GM10847 (cell line): Measurements from ENCODE around the gene EFNA3.

ENCODE experiments used
- POLR2A ChIP-seq: IDR thresholded peaks from 2 replicates; pipeline ENCODE4 v1.6.1; 2011; ENCODE audit not compliant: insufficient read length; ENCODE audit errors: extremely low read depth

The EFNA3 gene

DNA sequence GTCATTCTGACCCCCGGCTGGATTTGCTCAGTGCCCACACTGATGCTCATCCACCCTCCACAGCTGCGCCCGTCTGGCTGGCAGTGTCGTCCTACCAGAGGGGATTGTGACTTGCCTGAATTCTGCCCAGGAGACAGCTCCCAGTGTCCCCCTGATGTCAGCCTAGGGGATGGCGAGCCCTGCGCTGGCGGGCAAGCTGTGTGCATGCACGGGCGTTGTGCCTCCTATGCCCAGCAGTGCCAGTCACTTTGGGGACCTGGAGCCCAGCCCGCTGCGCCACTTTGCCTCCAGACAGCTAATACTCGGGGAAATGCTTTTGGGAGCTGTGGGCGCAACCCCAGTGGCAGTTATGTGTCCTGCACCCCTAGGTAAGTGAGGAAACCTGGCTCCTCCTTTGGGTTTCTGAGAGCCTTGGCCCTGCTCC is 20.8 kb upstream of the EFNA3 start:
- no peak for TF ChIP-seq POLR2A

DNA sequence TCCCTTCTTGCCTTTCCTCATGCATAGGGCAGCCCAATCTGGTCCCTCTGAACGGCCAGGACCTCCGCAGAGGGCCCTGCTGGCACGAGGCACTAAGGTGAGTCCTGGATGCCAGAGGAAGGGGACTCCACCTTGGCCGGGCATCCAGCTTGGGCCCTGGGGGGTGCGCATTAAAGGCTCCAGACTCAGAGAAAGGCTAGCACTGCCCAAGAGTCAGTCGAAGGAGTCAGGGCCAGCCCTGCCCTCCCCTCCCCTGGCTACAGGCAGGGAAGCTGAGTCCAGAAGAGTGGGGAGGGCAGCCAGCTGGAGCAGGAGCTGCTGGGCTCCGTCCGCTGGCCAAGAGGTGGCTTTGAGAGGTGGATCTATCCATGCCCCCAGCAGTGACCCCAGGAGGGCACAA is 17.9 kb upstream of the EFNA3 start:
- TF ChIP-seq POLR2A = no peak

DNA sequence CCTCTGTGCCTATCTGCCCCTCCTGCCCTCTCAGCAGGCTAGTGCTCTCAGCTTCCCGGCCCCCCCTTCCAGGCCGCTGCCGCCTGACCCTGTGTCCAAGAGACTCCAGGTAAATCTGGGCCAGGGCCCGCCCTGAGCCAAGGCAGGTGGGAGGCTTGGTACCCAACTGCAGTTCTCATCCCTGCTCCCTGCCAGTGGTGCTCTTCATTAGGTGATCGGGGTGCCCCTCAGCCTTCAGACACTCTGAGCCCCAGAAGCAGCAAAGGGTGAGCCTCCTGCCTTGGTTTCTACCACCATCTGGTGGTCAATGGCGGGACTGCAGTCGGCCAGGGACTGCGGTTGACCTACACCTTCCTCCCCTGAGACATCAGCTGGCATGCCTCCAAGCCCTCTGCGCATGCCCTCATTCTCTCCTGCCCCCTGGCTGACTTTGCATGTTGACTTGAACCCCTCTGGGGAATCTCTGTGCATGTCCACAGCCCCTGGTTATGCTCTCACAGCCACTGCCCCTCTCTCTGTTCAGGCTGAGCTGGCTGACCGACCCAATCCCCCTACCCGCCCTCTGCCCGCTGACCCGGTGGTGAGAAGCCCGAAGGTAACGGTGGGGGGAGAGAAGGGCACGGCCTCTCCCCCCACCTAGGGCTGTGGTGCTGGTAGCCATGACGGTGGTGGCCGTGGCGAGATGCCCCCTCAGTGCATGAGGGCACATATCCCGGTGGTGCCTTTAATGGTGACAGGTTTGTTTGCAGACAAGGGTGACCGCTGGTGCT is 17.1 kb upstream of the EFNA3 start:
- TF ChIP-seq POLR2A = no peak

DNA sequence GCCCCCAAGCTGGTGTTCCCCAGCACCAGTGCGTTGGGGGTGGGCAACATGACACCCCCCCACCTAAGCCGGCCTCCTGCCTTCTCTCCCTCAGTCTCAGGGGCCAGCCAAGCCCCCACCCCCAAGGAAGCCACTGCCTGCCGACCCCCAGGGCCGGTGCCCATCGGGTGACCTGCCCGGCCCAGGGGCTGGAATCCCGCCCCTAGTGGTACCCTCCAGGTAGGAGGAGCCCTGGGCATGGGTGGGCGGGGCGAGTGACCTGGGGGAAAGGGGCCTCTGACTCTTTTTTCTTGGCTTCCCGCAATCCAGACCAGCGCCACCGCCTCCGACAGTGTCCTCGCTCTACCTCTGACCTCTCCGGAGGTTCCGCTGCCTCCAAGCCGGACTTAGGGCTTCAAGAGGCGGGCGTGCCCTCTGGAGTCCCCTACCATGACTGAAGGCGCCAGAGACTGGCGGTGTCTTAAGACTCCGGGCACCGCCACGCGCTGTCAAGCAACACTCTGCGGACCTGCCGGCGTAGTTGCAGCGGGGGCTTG is 16.4 kb upstream of the EFNA3 start:
- TF ChIP-seq POLR2A = no peak

DNA sequence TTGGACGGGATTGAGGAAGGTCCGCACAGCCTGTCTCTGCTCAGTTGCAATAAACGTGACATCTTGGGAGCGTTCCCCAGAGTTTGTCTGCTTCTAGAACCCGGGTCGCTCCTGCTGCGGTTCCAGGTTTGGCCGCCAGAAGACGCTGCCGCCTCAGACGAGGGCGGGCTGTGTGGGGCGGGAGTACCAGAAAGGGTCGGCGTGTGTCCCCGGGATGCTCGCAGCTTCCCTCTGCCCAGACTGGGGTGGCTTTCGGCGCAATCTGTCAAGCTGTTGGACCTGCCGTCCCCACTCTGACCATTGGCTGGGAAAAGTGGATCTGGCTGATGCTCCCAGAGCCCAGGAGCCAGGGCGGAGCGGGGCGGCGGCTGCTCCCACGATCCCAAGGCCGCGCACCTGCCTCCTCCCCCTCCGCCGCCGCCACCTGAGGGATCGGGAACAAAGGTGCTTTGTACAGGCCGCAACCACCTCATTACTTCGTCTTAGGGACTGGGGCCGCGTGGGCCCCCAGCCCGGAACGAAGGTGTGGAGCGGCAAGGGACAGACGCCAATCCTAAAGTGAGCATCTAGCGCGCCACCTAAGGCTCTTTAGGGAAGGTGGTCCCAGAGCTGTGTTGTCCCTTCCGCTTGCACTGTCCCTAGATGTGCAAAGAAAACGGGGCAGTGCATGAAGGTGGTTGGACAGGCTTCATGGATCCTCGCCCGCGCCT is 15.8 kb upstream of the EFNA3 start:
- no peak for TF ChIP-seq POLR2A

DNA sequence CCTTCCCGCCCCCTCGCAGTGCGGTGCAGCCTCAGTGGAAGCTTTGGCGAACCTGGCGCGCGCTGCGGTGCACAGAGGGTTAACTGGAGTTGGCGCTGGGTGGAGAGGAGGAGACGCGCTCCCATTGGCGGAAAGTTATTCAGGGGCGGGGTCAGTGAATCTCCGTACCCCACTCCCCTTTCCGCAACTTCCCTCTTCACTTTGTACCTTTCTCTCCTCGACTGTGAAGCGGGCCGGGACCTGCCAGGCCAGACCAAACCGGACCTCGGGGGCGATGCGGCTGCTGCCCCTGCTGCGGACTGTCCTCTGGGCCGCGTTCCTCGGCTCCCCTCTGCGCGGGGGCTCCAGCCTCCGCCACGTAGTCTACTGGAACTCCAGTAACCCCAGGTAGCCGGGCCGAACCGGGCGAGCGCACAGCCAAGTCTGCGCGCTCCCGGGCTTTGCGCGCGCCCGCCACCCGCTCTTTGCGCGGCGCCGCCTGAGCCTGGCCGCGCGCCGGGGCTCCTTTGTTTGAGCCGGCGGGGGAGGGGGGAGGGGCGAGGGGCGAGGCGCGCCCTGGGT is 15.0 kb upstream of the EFNA3 start, which contains the start of gene EFNA4:
EFNA4 (plus strand) TSS at position 191 of the 561 bp plus-strand sequence; CDS start at position 275, 84 bp downstream.
- peak; percentile 62 for TF ChIP-seq POLR2A

DNA sequence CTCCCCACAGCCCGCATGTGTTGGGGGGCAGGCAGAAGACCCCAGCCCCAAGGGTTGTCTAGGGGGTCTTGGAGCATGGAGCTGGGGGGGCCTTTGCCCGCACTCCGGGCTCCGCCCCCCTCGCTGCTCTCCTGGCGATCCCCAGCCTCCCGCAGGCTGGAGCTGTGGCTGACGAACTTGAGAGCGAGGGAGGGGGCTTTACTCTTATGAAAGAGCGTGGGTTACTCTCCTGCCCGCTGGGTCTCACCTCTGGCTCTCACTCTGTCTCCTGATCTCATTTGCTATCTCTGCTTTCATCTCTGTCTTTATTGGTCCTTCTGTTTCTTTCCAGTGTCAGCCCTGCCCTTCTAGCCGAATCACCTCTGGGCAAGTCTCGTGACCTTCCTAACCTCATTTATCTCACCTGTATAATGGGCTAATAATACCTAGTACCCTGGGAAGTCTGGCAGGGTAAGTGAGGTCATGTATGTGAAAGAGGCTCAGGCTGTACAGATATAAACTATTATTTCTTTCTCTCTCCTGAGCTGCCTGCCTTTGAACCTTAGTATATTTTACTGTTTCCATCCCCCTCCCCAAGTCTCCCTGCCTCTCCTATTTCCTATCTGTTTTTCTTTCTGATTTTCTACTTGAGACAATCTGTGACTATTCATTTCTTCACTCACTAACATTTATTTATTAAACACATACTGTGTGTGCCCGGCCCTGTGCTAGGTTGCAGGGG is 14.4 kb upstream of the EFNA3 start:
- TF ChIP-seq POLR2A = no peak

DNA sequence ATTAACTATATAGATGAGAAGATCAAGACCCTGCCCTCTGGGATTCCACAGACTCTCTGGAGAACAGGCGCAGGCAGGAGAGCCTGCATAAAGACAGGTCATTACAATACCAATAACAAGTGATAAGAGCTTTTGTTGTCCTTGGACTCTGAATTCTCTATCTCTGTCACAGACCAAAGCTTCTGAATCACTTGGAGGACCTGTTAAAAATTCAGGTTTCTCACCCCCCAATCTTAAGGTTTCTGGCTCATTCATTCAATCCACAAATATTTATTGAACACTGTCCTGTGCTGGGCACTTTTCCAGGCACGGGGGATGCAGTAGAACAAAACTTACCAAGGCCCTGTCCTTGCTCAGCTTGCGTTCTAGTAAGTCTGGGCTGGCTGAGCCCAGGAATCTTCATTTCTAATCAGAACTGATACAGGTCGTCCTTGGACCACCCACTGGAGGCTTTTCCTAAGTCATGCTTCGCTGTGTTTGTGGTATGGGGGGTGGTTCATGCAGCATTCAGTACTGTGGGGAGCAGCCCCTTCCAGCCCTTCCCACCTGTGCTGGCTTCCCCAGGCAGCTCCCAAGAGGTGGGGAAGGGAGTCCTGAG is 13.7 kb upstream of the EFNA3 start:
- no peak for TF ChIP-seq POLR2A

DNA sequence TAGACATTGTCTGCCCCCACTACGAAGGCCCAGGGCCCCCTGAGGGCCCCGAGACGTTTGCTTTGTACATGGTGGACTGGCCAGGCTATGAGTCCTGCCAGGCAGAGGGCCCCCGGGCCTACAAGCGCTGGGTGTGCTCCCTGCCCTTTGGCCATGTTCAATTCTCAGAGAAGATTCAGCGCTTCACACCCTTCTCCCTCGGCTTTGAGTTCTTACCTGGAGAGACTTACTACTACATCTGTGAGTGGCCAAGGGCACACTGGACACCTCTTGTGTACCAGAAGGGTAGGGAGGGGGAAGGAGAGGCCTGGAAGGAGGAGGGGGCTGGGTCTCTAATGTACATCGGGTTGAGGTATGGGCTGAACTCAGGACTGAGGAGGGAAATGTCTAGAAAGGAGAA is 11.9 kb upstream of the EFNA3 start:
- no peak for TF ChIP-seq POLR2A

DNA sequence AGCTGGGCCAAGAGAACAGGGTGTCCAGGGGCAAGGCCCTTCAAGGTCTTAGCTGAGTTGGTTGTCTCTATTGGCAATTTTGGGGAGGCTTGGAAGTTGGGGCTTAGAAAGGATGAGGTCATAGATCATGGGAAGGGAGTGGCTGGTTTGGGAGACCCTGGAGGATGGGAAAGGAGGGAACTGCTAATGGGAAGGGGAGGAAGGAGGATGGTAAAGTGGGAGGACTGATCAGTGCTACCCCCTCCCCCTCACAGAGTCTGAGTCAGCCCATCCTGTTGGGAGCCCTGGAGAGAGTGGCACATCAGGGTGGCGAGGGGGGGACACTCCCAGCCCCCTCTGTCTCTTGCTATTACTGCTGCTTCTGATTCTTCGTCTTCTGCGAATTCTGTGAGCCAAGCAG is 10.0 kb upstream of the EFNA3 start:
- TF ChIP-seq POLR2A = no peak

DNA sequence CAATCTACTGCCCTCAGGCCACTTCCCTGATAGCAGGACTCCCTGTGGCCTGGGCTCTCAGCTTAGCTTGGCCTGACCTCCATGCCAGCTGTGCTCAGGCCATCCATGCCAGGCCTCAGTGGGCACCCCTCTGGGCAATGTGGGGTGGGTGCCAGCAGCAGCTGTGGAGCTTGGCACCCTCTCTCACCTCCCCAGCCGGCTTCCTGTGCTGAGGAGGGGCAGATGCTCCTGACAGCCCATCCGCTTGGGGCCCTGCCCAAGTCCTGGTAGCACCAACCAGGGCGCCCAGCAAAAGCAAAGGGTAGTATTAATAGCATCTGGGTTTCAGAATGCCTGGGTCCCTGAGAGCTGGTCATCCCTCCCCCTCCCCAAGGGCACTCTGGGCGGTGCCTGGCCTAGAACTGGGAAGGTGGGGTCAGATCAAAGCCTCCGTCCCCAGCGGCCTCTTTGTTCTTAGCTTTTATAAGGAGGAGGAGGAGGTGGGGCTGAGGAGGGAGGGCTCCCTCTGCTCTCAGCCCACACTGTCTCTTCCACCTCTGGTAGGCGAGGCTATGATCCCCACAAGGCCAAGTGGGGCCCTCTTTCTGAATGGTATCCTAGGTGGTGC is 9.0 kb upstream of the EFNA3 start:
- no peak for TF ChIP-seq POLR2A

DNA sequence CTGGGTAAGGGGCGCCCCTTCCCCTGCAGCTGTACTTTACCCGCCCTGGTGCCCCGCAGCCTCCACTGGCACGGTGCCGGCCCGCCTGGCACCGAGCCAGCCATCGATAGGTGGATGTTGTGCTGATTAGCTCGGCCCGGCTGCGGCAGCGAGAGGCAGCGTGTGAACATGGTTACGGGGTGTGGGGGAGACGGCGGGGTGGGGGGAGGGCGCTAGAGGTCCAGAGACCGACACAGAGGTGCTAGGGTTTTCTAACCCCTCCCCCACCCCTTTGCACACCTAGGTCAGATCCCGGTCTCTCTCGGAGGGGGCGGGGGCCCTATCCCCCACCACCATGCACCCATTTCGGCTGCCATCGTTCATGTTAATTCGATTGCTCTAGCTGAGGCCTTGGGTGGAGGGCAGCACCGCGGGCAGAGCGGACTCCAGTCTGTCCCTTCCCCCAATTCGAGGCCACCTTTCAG is 8.4 kb upstream of the EFNA3 start:
- TF ChIP-seq POLR2A = no peak

DNA sequence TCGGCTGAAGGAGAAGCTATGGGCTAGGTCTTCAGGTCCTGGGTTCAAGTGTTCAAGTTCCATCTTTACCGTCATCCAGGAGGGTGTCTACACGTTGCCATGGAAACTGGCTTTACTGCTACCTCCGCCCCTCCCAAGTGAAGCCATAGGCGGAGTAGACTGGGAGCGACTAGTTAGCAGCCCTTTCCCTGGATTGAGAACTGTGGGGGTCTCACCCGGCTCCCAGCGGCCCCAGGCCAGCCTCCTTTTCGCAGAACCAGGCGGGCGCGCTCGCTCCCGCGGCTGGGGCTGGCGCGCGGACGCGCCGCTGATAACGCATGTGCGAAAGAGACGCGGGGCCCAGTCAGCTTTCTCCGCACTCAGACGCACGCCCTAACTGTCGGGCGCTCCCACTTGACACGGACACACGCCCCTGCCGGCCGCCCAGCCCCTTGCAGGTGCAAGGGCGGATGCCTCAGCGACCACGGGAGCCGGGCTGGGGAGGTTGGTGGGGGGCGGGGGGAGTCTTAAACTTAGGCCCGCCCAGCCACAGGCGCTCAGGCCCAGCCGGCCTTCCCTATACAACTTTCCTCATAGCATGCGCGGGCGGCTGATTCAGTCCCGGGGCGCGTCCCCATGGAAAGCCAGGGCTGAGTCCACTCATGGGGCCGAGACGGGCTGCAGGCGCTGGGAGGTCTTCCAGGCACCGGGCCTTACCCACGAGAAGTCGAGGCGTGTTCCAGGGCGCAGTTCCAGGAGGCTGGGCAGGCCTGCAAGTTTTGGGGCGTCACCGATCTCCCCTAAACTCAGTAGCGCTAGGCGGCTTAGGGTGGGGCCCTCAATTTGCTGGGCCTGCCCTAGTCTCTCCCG is 7.7 kb upstream of the EFNA3 start:
- no peak for TF ChIP-seq POLR2A
